DND-41 (cell line): ENCODE data around the gene RNF123.
A peak's percentile ranks its signal among the peaks of the same experiment; 100 is the strongest.

Experiments
- ATAC-seq: fragments of 200-7000 bp; cut with Tn5 transposase; 3 replicates; pipeline ENCODE4 v1.9.1; 2021; ENCODE audit warnings: low read depth; ENCODE audit not compliant: insufficient read depth
- DNase-seq: peaks from one replicate; pipeline ENCODE4 v3.0.0-alpha.2; 2020
- H2AFZ ChIP-seq: 2 replicates; pipeline ENCODE4 v1.6.0; 2012; ENCODE audit warnings: low read depth, low read length
- H3K27ac ChIP-seq: 2 replicates; pipeline ENCODE4 v1.5.1; 2012; ENCODE audit warnings: low read length, inconsistent platforms
- H3K27me3 ChIP-seq: fragments of 200-600 bp; sonication (generic); 2 replicates; pipeline ENCODE4 v1.6.0; 2012; ENCODE audit warnings: low read length, mild to moderate bottlenecking, inconsistent platforms; ENCODE audit not compliant: insufficient read depth, poor library complexity
- H3K36me3 ChIP-seq: 2 replicates; pipeline ENCODE4 v1.5.1; 2012; ENCODE audit warnings: low read length, inconsistent platforms; ENCODE audit not compliant: insufficient read depth
- H3K4me1 ChIP-seq: 2 replicates; pipeline ENCODE4 v1.5.1; 2012; ENCODE audit warnings: mild to moderate bottlenecking, low read length; ENCODE audit not compliant: insufficient read depth
- H3K4me2 ChIP-seq: 2 replicates; pipeline ENCODE4 v1.6.0; 2012; ENCODE audit warnings: mild to moderate bottlenecking, moderate library complexity, low read length, inconsistent platforms; ENCODE audit not compliant: insufficient read depth
- H3K4me3 ChIP-seq, 2 experiments: fragments of 200-600 bp in 1 of 2; shearing (Covaris generic) in 1 of 2; 2 replicates each; pipeline ENCODE4 v1.5.1; 2012 to 2016; ENCODE audit warnings: inconsistent platforms in 2 of 2, low read length in 2 of 2, mild to moderate bottlenecking in 2 of 2, low read depth in 1 of 2, moderate library complexity in 1 of 2
- H3K79me2 ChIP-seq: 2 replicates; pipeline ENCODE4 v1.6.0; 2012; ENCODE audit warnings: low read length, inconsistent platforms; ENCODE audit not compliant: insufficient read depth
- H3K9ac ChIP-seq: 2 replicates; pipeline ENCODE4 v1.6.0; 2012; ENCODE audit warnings: low read depth, mild to moderate bottlenecking, inconsistent platforms, low read length, moderate library complexity
- H3K9me3 ChIP-seq: 2 replicates; pipeline ENCODE4 v1.5.1; 2012; ENCODE audit warnings: low read length, moderate library complexity, mild to moderate bottlenecking, inconsistent platforms; ENCODE audit not compliant: insufficient read depth, severe bottlenecking
- H4K20me1 ChIP-seq: 2 replicates; pipeline ENCODE4 v1.6.0; 2012; ENCODE audit warnings: low read length; ENCODE audit not compliant: insufficient read depth
- EZH2 ChIP-seq: IDR thresholded peaks from 3 replicates; pipeline ENCODE4 v1.6.1; 2012; ENCODE audit warnings: borderline replicate concordance, low read depth, mild to moderate bottlenecking, moderate library complexity, low read length, inconsistent platforms; ENCODE audit not compliant: severe bottlenecking
- TF ChIP-seq, protein P1 (sequence below): IDR thresholded peaks from 2 replicates; pipeline ENCODE4 v1.5.1; 2012; ENCODE audit warnings: borderline replicate concordance, low read length, moderate library complexity, mild to moderate bottlenecking; ENCODE audit not compliant: poor library complexity, severe bottlenecking; ENCODE audit errors: extremely low read depth

RNF123 gene

DNA sequence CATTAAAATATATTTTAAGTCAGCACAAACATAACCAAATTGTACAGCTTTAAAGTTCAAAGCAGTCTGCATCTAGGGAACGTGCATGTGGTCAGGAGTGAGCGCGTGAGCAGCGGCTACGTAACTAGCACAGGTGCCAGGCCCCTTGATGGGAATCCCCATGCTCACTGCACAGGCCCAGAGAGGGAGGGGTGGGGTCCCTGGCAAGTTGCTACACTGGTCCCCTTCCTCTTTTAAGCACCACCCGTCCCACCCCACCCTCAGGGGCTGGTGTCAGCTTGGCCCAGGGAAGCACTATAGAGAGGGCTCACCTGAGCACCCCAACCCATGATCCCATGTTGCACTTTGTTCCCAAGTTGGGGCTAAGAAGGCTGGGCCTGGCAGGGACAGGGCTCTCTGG lies 35.2 kb downstream of the RNF123 start:
- peak overlapping the region; percentile 82 for H2AFZ ChIP-seq
- H3K79me2 ChIP-seq: peaks cover 32% of the 10 kb centered on the region
- H3K4me1 ChIP-seq: peaks cover 45% of the 10 kb centered on the region
- H3K4me2 ChIP-seq: peak overlapping the region; percentile 98
- H3K27ac ChIP-seq: peak overlapping the region; percentile 88
- peak overlapping the region; percentile 91 to 94; a peak in 3 of 4 replicates for H3K4me3 ChIP-seq
- H3K27me3 ChIP-seq: no peaks in the 10 kb centered on the region
- peaks cover 53% of the 10 kb centered on the region for H3K36me3 ChIP-seq
- no peak for ATAC-seq
- no peak for TF ChIP-seq EZH2
- TF ChIP-seq, protein P1, sequence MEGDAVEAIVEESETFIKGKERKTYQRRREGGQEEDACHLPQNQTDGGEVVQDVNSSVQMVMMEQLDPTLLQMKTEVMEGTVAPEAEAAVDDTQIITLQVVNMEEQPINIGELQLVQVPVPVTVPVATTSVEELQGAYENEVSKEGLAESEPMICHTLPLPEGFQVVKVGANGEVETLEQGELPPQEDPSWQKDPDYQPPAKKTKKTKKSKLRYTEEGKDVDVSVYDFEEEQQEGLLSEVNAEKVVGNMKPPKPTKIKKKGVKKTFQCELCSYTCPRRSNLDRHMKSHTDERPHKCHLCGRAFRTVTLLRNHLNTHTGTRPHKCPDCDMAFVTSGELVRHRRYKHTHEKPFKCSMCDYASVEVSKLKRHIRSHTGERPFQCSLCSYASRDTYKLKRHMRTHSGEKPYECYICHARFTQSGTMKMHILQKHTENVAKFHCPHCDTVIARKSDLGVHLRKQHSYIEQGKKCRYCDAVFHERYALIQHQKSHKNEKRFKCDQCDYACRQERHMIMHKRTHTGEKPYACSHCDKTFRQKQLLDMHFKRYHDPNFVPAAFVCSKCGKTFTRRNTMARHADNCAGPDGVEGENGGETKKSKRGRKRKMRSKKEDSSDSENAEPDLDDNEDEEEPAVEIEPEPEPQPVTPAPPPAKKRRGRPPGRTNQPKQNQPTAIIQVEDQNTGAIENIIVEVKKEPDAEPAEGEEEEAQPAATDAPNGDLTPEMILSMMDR: no peak
- H4K20me1 ChIP-seq: peaks cover 32% of the 10 kb centered on the region
- peak overlapping the region; percentile 96 for H3K9ac ChIP-seq
- no peaks in the 10 kb centered on the region for H3K9me3 ChIP-seq
- peak; percentile 37 for DNase-seq

DNA sequence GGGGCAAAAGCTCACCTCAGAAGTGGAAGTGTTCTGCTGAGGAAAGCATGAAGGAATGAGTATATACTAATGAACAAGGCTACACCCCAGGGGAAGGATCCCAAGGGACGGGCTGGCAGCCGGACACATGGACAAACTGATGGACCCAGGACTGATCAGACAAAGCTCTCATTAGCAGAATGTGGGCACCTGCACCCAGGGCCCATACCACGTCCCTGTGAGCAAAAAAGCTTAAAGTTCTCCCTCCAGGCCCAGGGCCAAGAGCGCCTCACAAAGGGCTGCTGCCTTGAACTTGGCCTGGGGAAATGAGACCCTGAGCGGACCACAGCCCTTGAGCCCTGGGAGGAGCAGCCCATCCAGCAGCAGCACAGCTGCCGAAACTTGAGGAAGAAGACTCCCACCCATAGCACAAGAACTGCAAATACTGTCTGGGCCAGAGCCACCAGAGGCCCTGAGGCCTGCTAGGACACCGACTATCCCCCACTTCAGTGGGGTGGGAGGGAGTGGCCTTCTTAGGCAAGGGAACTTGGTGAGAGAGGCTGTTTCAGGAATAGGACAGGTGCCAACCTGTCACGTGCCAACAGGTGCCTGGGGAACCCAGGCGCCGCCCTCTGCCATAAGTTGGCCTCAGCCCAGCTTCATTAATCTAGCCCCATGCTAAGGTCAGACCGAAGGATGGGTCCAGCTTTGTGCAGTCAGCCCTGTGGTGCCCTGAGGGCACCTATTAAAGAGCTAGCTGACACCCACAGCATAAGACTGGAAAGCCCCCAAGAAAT lies 36.7 kb downstream of the RNF123 start:
- peak; percentile 3 for DNase-seq
- Histone ChIP-seq H3K4me3 (no peak overlapping the region), H3K9ac (no peak overlapping the region), H3K36me3 (peaks cover 56% of the 10 kb centered on the region), H3K27ac (no peak overlapping the region), H3K4me1 (peaks cover 32% of the 10 kb centered on the region), H3K9me3 (no peaks in the 10 kb centered on the region), H3K4me2 (no peak overlapping the region), H4K20me1 (peaks cover 24% of the 10 kb centered on the region), H3K27me3 (no peaks in the 10 kb centered on the region), H2AFZ (no peak overlapping the region), H3K79me2 (peaks cover 29% of the 10 kb centered on the region)
- no peak for TF ChIP-seq EZH2
- TF ChIP-seq, protein P1: no peak
- ATAC-seq: no peak

DNA sequence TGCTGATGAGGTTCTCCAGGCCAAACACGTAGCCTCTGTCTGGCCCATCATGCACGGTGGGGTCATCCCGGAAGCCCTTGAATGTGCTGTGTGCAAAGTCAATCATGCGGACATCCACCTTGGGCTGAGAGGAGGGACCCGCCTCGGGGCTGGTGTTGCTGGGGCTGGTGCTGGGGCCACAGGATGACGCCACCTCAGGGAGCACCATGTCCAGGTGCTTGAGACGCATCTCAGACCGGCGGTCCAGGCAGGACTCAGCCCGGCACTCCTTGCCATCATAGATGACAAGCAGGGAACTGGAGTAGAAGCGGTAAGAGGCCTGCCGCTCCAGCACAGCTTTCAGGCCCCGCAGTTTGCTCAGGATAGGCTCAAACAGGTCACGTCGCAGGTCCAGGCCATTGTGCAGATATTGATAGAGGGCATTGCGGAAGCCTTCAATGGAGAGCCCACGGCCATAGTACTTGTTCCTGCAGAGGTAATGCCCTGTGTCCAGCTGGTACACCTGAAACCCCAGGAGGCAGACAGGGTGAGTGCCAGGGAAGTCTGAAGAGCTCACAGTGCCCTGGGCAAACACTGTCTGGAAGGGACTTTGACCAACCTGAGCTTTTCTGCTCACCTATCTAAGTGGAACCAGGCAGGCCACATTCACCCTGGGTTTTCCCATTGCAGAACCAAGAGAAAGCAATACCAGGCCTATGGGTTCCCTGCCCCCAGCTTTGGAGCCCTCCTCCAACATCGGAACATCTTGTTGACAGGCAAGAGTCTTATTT lies 38.0 kb downstream of the RNF123 start:
- Histone ChIP-seq H3K9ac (no peak overlapping the region), H3K4me3 (no peak overlapping the region), H3K4me2 (no peak overlapping the region), H3K36me3 (peaks cover 54% of the 10 kb centered on the region), H4K20me1 (peaks cover 12% of the 10 kb centered on the region), H3K4me1 (peaks cover 24% of the 10 kb centered on the region), H3K27me3 (no peaks in the 10 kb centered on the region), H3K9me3 (no peaks in the 10 kb centered on the region), H3K79me2 (peaks cover 18% of the 10 kb centered on the region), H3K27ac (no peak overlapping the region), H2AFZ (no peak overlapping the region)
- TF ChIP-seq, protein P1: no peak
- no peak for TF ChIP-seq EZH2
- ATAC-seq (no peak), DNase-seq (no peak)
